Effector memory CD8-positive, alpha-beta T cell (primary cell): ENCODE data around the gene PARP9.

Source experiments
- ATAC-seq: fragments of 150-1000 bp; cut with Tn5 transposase; replicated peaks from 2 replicates; pipeline ENCODE4 v1.10.0; 2021; ENCODE audit warnings: mild to moderate bottlenecking, moderate library complexity
- DNase-seq, 3 experiments: peaks; one replicate each; pipeline ENCODE4 v3.0.0; 2021
- H3K27ac Mint-ChIP-seq, 2 donors: one replicate each; pipeline ENCODE4 v1.8.0; 2022; ENCODE audit warnings: mild to moderate bottlenecking in 2 of 2, mixed read lengths in 2 of 2, moderate library complexity in 2 of 2
- H3K27me3 Mint-ChIP-seq, 2 donors: one replicate each; pipeline ENCODE4 v1.8.0; 2022; ENCODE audit warnings: mixed read lengths in 2 of 2
- H3K36me3 Mint-ChIP-seq: one replicate; pipeline ENCODE4 v1.8.0; 2022; ENCODE audit warnings: mild to moderate bottlenecking, moderate library complexity, mixed read lengths; ENCODE audit not compliant: insufficient read depth
- H3K4me1 Mint-ChIP-seq, 2 donors: one replicate each; pipeline ENCODE4 v1.8.0; 2022; ENCODE audit warnings: low read depth in 2 of 2, mixed read lengths in 2 of 2
- H3K4me3 Mint-ChIP-seq, 2 donors: one replicate each; pipeline ENCODE4 v1.8.0; 2022; ENCODE audit warnings: mild to moderate bottlenecking in 2 of 2, mixed read lengths in 2 of 2, moderate library complexity in 2 of 2
- H3K9me3 Mint-ChIP-seq, 2 donors: one replicate each; pipeline ENCODE4 v1.8.0; 2022; ENCODE audit warnings: mixed read lengths in 2 of 2
- total RNA-seq, 9 experiments: gene quantifications; one replicate each; lab custom pipeline; 2026; lab: John Stamatoyannopoulos, UW

Gene PARP9
- 44.7 to 86.0 (median 58.5) reads per million in 9 experiments for total RNA-seq

GRCh38 chr3:122564155-122564912 is at the start of gene PARP9, which contains the start of gene DTX3L:
TSS of gene PARP9 (minus strand) at chr3:122564300. CDS start at chr3:122559620, 4,680 bp downstream.
TSS of gene DTX3L (plus strand) at chr3:122564338. CDS start at chr3:122564427, 89 bp downstream.
- H3K36me3 Mint-ChIP-seq = peaks cover 48% of the 10 kb centered on the region
- no peaks in the 10 kb centered on the region for H3K27me3 Mint-ChIP-seq
- DNase-seq = peak; percentile 69 to 74 (median 70)

GRCh38 chr3:122612696-122613095 is 48.6 kb upstream of the PARP9 start:
- no peak for DNase-seq
- H3K36me3 Mint-ChIP-seq = peaks cover 28% of the 10 kb centered on the region
- H3K27ac Mint-ChIP-seq = peak overlapping the region in 1 of 2 donors; percentile 46
- ATAC-seq = no peak
- no peak overlapping the region for H3K4me3 Mint-ChIP-seq
- H3K27me3 Mint-ChIP-seq = no peaks in the 10 kb centered on the region
- no peaks in the 10 kb centered on the region for H3K9me3 Mint-ChIP-seq
- H3K4me1 Mint-ChIP-seq = peaks cover 6 to 24% of the 10 kb centered on the region in 2 donors

More at GRCh38 chr3:122564155-122564912, at the start of gene PARP9, which contains the start of gene DTX3L:
- peak within 1 kb of the TSS; percentile 97 to 98 for H3K27ac Mint-ChIP-seq
- peak; percentile 93 for ATAC-seq
- H3K4me3 Mint-ChIP-seq = peak within 1 kb of the TSS; percentile 92 to 93
- H3K4me1 Mint-ChIP-seq = peaks cover 58 to 75% of the 10 kb centered on the region in 2 donors
- no peaks in the 10 kb centered on the region for H3K9me3 Mint-ChIP-seq

GRCh38 chr3:122609798-122610559 is 45.9 kb upstream of the PARP9 start:
- H3K9me3 Mint-ChIP-seq = no peaks in the 10 kb centered on the region
- peak overlapping the region; percentile 52 to 96 for H3K27ac Mint-ChIP-seq
- ATAC-seq = peak; percentile 91
- peak overlapping the region; percentile 0 to 21 for H3K4me3 Mint-ChIP-seq
- H3K36me3 Mint-ChIP-seq = peaks cover 27% of the 10 kb centered on the region
- DNase-seq = no peak
- no peaks in the 10 kb centered on the region for H3K27me3 Mint-ChIP-seq
- peaks cover 8 to 27% of the 10 kb centered on the region in 2 donors for H3K4me1 Mint-ChIP-seq

GRCh38 chr3:122608916-122609315 is 44.8 kb upstream of the PARP9 start:
- ATAC-seq (no peak), DNase-seq (no peak)
- Mint-ChIP-seq H3K27ac (peak overlapping the region; percentile 65 to 96), H3K4me1 (peaks cover 8 to 30% of the 10 kb centered on the region in 2 donors), H3K4me3 (no peak overlapping the region), H3K9me3 (no peaks in the 10 kb centered on the region), H3K36me3 (peaks cover 22% of the 10 kb centered on the region), H3K27me3 (no peaks in the 10 kb centered on the region)

GRCh38 chr3:122606330-122606729 is 42.2 kb upstream of the PARP9 start:
- Mint-ChIP-seq H3K27ac (peak overlapping the region; percentile 2 to 53), H3K27me3 (no peaks in the 10 kb centered on the region), H3K9me3 (no peaks in the 10 kb centered on the region), H3K4me1 (peaks cover 11 to 42% of the 10 kb centered on the region in 2 donors), H3K4me3 (no peak overlapping the region), H3K36me3 (peaks cover 7% of the 10 kb centered on the region)
- DNase-seq = no peak
- ATAC-seq = no peak

GRCh38 chr3:122603056-122603455 is 39.0 kb upstream of the PARP9 start:
- Mint-ChIP-seq H3K36me3 (peaks cover under 1% of the 10 kb centered on the region), H3K4me3 (no peak overlapping the region), H3K27me3 (no peaks in the 10 kb centered on the region), H3K4me1 (peaks cover 15 to 28% of the 10 kb centered on the region in 2 donors), H3K27ac (peak overlapping the region in 1 of 2 donors; percentile 52), H3K9me3 (no peaks in the 10 kb centered on the region)
- ATAC-seq = no peak
- no peak for DNase-seq

- no peak for ATAC-seq
- DNase-seq = no peak
- H3K27me3 Mint-ChIP-seq = no peaks in the 10 kb centered on the region
- H3K27ac Mint-ChIP-seq = peak overlapping the region in 1 of 2 donors; percentile 19
- peaks cover 15 to 22% of the 10 kb centered on the region in 2 donors for H3K4me1 Mint-ChIP-seq
- H3K9me3 Mint-ChIP-seq = no peaks in the 10 kb centered on the region
- H3K4me3 Mint-ChIP-seq = no peak overlapping the region
- H3K36me3 Mint-ChIP-seq = no peaks in the 10 kb centered on the region
Measured at GRCh38 chr3:122602011-122602710, 38.1 kb upstream of the PARP9 start.

GRCh38 chr3:122598556-122598955 is 34.5 kb upstream of the PARP9 start:
- Mint-ChIP-seq H3K27me3 (no peaks in the 10 kb centered on the region), H3K4me3 (no peak overlapping the region), H3K36me3 (no peaks in the 10 kb centered on the region), H3K27ac (no peak overlapping the region), H3K9me3 (no peaks in the 10 kb centered on the region), H3K4me1 (peaks cover 13 to 24% of the 10 kb centered on the region in 2 donors)
- ATAC-seq (no peak), DNase-seq (no peak)

GRCh38 chr3:122598151-122598550 is 34.1 kb upstream of the PARP9 start:
- Mint-ChIP-seq H3K4me3 (no peak overlapping the region), H3K27me3 (no peaks in the 10 kb centered on the region), H3K27ac (no peak overlapping the region), H3K36me3 (no peaks in the 10 kb centered on the region), H3K9me3 (no peaks in the 10 kb centered on the region), H3K4me1 (peaks cover 13 to 24% of the 10 kb centered on the region in 2 donors)
- ATAC-seq = no peak
- DNase-seq = no peak

GRCh38 chr3:122594025-122594424 is 29.9 kb upstream of the PARP9 start:
- H3K27ac Mint-ChIP-seq = peak overlapping the region in 1 of 2 donors; percentile 5
- H3K4me3 Mint-ChIP-seq = no peak overlapping the region
- DNase-seq = no peak
- no peaks in the 10 kb centered on the region for H3K27me3 Mint-ChIP-seq
- H3K9me3 Mint-ChIP-seq = no peaks in the 10 kb centered on the region
- ATAC-seq = no peak
- H3K36me3 Mint-ChIP-seq = no peaks in the 10 kb centered on the region
- peaks cover 7 to 19% of the 10 kb centered on the region in 2 donors for H3K4me1 Mint-ChIP-seq

GRCh38 chr3:122590610-122591009 is 26.5 kb upstream of the PARP9 start:
- peak overlapping the region in 1 of 2 donors; percentile 38 for H3K27ac Mint-ChIP-seq
- DNase-seq (no peak), ATAC-seq (no peak)
- H3K36me3 Mint-ChIP-seq = no peaks in the 10 kb centered on the region
- H3K27me3 Mint-ChIP-seq = no peaks in the 10 kb centered on the region
- no peak overlapping the region for H3K4me3 Mint-ChIP-seq
- H3K4me1 Mint-ChIP-seq = peaks cover 13 to 38% of the 10 kb centered on the region in 2 donors
- H3K9me3 Mint-ChIP-seq = no peaks in the 10 kb centered on the region

- H3K27me3 Mint-ChIP-seq = no peaks in the 10 kb centered on the region
- H3K9me3 Mint-ChIP-seq = no peaks in the 10 kb centered on the region
- peaks cover 13 to 44% of the 10 kb centered on the region in 2 donors for H3K4me1 Mint-ChIP-seq
- no peak overlapping the region for H3K4me3 Mint-ChIP-seq
- DNase-seq = no peak
- no peak for ATAC-seq
- H3K36me3 Mint-ChIP-seq = peaks cover 2% of the 10 kb centered on the region
- H3K27ac Mint-ChIP-seq = peak overlapping the region in 1 of 2 donors; percentile 28
Measured at GRCh38 chr3:122589297-122589696, 25.2 kb upstream of the PARP9 start.

GRCh38 chr3:122587572-122587971 is 23.5 kb upstream of the PARP9 start:
- no peaks in the 10 kb centered on the region for H3K27me3 Mint-ChIP-seq

More at GRCh38 chr3:122587572-122587971, 23.5 kb upstream of the PARP9 start:
- no peak for DNase-seq
- Mint-ChIP-seq H3K27ac (peak overlapping the region in 1 of 2 donors; percentile 84), H3K4me1 (peaks cover 15 to 38% of the 10 kb centered on the region in 2 donors), H3K4me3 (no peak overlapping the region), H3K9me3 (no peaks in the 10 kb centered on the region), H3K36me3 (peaks cover 5% of the 10 kb centered on the region)
- no peak for ATAC-seq
